Epithelial cell of esophagus (primary cell): ENCODE data around the gene KATNAL1.
A peak's percentile ranks its signal among the peaks of the same experiment; 100 is the strongest.

Experiments used
- DNase-seq: peaks from one replicate; pipeline ENCODE4 v3.0.0; 2010; ENCODE audit warnings: low read depth
- H3K4me3 ChIP-seq: 2 replicates; pipeline ENCODE4 v1.5.1; 2011; ENCODE audit warnings: mild to moderate bottlenecking, low read length, control low read depth
- TF ChIP-seq, protein P1 (sequence below): IDR thresholded peaks from 2 replicates; pipeline ENCODE4 v1.5.1; 2011; ENCODE audit warnings: low read depth, mild to moderate bottlenecking, low read length, control low read depth, inconsistent platforms; ENCODE audit not compliant: insufficient read depth; ENCODE audit errors: missing control alignments

Gene KATNAL1

DNA sequence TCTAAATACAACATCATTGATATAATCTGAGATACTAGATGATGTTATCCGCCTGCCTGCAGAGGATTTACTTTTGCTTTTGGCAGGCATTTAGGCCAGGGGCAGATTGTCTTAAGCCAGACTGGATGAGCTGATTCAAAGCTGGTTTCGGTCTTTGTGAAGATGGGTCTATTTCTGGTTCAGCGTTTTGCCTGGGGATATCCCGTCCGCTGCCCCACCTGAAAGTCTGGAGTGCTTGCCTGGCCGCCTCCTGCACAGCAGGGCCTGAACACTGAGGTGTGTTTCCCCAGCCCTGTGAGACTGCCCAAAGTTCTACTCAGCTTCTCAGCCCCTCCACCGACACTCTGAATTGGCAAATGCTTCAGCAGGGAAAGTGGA is 149.7 kb downstream of the KATNAL1 start:
- no peak overlapping the region for H3K4me3 ChIP-seq
- DNase-seq = no peak
- TF ChIP-seq, protein P1, sequence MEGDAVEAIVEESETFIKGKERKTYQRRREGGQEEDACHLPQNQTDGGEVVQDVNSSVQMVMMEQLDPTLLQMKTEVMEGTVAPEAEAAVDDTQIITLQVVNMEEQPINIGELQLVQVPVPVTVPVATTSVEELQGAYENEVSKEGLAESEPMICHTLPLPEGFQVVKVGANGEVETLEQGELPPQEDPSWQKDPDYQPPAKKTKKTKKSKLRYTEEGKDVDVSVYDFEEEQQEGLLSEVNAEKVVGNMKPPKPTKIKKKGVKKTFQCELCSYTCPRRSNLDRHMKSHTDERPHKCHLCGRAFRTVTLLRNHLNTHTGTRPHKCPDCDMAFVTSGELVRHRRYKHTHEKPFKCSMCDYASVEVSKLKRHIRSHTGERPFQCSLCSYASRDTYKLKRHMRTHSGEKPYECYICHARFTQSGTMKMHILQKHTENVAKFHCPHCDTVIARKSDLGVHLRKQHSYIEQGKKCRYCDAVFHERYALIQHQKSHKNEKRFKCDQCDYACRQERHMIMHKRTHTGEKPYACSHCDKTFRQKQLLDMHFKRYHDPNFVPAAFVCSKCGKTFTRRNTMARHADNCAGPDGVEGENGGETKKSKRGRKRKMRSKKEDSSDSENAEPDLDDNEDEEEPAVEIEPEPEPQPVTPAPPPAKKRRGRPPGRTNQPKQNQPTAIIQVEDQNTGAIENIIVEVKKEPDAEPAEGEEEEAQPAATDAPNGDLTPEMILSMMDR = no peak

DNA sequence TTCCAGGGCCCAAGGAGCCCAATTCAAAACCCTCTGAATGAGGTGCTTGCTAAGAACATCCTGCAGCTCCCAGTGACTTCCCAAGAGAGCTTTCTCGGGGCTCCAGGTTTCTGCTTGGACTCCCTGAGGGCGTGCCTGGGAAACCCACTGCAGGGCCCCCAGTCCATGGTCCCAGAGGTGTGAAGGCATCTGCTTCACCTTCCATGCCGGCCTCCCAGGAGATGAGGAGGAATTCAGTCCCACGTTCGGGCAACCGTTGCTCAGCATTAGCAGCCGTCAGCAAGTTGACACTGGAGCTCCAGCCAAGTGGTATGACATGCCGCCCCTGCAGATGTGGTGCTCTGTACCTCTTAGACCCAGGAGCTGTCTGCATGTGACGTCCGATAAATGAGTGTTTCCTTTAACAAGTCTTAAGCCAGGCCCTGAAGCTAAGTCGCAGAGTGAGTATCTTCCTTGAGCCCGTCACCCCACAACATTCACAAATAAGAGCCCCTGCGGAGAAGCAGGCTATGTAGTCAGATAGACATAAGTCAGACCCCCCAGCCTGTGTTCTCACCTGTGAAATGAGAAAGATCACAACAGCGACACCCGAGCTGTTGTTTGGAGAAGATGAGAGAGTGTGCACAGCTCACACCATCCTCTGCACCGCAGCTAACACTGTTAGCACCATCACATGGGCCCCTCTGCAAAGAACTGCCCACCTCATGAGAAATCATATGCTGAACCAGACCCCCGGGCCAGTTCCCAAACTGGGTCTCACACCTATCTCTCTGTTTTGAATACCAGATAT is 150.3 kb downstream of the KATNAL1 start:
- TF ChIP-seq, protein P1 = no peak
- H3K4me3 ChIP-seq = no peak overlapping the region
- DNase-seq = no peak

DNA sequence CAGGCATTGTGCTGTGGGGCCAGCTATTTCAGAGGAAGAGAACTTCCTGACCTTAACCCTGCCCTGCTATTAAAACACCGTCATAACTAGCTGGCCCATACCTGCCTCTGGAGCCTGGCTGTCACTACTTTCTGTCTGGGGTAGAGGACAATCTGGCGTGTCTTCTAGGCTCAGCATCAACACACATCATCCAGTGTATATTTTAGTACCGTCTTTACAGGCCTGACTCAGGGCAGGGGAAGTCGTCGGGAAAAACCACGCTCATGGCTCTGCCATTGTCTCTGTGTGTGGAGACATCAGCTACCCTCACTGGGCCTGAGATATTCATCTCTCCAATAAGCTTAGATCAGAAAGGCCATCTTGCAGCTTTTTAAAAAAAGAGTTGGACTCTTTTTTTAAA is 151.1 kb downstream of the KATNAL1 start:
- no peak for DNase-seq
- no peak overlapping the region for H3K4me3 ChIP-seq
- TF ChIP-seq, protein P1 = no peak

DNA sequence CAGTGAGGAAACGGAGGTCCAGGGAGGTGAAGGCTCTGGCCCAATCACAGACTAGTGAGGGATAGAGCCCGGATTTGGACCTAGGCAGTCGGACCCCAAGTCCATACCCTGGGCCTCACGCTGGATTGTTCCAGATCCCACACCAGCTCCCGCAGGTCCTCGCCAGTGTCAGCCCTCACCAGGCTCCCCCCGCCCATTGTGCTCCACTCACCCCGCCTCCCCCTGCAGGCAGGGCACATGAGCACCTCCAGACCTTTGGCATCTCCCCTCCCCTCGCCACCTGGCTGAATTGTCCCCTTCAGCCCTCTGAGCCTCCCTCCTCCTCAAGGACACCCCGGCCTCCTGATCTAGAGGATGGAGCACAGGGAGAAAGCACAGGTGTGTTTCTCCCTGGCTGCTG is 152.4 kb downstream of the KATNAL1 start:
- DNase-seq = no peak

DNA sequence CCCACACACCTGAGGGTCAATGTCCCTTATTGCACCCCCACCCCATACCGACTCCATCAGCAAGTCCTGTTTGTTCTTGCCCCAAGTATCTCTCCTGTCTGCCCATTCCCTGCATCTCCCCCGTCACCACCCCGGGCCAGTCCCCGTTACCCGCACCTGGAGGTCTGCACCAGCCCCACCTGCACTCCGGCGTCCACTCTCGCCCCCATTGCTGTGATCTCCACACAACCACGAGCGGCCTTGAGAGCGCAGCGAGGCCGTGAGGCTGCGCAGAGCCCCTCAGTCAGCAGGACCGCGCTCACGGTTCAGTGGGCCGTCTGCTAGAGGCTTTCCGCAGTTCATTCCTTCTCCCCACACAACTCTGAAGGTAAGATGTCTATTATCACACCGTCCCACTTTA is 152.8 kb downstream of the KATNAL1 start:
- H3K4me3 ChIP-seq = no peak overlapping the region
- TF ChIP-seq, protein P1 = no peak
- DNase-seq = no peak

More for the DNA sequence above, 152.4 kb downstream of the KATNAL1 start:
- TF ChIP-seq, protein P1 = no peak
- H3K4me3 ChIP-seq = no peak overlapping the region

DNA sequence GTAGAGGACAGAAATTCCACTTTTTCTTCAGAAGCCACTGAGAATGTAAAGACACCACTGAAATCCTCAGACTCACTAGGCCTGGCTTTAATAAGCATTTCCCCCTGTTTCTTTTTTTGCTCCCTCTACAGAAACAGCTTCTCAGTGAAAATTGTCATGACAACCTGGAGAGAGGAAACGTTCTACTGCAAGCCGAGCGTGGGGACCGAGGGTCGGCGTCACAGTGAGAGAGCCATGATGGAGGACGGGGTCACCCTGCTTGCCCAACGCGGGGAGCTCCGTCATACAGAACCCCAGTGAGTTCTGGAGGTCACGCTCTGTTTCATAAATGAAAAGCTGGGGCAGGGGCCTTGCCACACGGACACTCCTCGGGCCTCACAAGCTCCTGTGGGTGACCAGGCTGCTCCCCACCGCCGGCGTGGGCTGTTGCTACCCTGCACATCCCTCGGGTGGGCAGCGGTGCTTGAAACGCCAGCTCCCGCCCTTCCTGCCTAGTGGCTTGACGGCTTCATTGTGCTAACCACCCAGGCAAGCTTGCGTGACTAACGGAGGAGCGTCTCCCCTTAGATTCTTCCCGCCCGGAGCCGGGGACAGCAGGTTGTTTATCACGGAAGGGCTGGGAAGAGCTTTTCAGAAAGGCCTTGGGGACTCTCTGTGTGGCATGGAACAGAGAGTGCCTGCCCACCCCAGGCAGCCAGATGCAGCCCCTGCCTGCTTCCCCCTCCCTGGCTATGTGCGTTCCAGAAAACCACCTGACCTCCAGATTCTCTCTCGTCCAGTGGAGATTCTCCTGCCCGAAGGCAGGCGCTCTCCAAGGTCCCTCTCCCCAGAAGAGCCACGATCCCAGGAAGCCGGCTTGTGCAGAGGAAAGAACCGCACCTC is 153.6 kb downstream of the KATNAL1 start:
- peak; percentile 17 for DNase-seq
- TF ChIP-seq, protein P1 = no peak
- H3K4me3 ChIP-seq = no peak overlapping the region
